ENCODE measurements around the gene TOM1. TPM values are rescaled to one million over a fixed set of nuclear protein-coding genes. Genes with fewer than 3 reads are reported as not detected.

TOM1 gene
- total RNA-seq, 1 experiment from 2014 or later, result 8.3 TPM

DNA sequence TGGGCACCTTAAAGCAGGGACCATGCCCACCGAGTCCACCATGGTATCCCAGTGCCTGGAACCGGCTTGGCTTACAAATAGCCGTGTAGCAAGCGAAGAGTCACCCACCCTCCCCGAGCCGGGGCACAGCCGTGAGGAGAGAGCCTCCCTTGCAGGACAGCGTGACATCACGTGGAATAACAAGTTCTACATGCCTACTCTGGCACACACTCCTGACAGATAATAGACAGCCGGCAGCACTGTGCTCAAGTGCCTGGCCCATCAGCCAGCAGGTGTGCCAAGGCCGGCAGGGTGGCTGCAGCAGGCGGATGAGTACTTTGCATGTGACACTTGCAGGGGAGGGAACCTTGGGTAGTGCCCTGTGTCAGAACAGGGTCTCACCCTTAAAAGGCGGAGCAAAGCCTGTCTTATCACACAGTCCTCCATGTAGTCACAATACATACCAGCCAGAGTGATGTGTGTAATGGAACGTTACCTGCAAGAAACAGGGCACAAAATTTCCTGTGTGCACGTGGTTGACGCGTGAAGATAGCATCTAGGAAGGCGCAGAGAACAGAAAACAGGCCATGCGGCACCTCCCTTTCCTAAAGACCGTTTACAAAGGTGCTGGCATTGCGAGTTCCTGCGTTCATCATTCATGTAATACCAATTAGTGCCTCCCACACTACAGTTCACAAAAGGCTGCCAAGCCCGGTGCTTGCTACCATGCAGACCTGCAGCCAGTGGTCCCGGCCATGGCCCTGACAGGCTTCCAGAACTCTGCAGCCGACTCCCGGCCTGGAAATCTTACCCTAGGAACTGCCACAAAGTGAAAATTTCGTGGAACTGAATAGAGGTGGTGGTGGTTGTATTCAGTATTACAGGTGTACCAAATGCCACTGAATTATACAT lies 16.4 kb downstream of the TOM1 start:
- no peaks in the 10 kb centered on the region for H3K9me2 ChIP-seq (replicated peaks; ENCODE audit: insufficient read depth, low read length)
- H3K4me2 ChIP-seq (ENCODE audit: low read depth, low read length, poor library complexity, severe bottlenecking), result no peak overlapping the region
- H2AFZ ChIP-seq (ENCODE audit: low read length), result no peak overlapping the region
- DNase-seq, result no peak
- peaks cover 15% of the 10 kb centered on the region; the same call in 1 of the 2 replicates for H4K20me1 ChIP-seq (ENCODE audit: insufficient read depth, low read depth, low read length)
- H3K9me3 ChIP-seq (ENCODE audit: low read length), result no peaks in the 10 kb centered on the region
- no peak overlapping the region for H3K9ac ChIP-seq (ENCODE audit: low read length)
- H3K4me1 ChIP-seq (ENCODE audit: low read length), result peaks cover 4% of the 10 kb centered on the region; the same call in 1 of the 2 replicates
- no peaks in the 10 kb centered on the region for H3K36me3 ChIP-seq (ENCODE audit: insufficient read depth, low read length)
- H3K27me3 ChIP-seq (ENCODE audit: low read length), result no peaks in the 10 kb centered on the region
- H3K79me2 ChIP-seq (ENCODE audit: low read length), result no peaks in the 10 kb centered on the region
- no peak overlapping the region for H3K27ac ChIP-seq (ENCODE audit: low read length)
- H3K4me3 ChIP-seq (ENCODE audit: low read length), result no peak overlapping the region

DNA sequence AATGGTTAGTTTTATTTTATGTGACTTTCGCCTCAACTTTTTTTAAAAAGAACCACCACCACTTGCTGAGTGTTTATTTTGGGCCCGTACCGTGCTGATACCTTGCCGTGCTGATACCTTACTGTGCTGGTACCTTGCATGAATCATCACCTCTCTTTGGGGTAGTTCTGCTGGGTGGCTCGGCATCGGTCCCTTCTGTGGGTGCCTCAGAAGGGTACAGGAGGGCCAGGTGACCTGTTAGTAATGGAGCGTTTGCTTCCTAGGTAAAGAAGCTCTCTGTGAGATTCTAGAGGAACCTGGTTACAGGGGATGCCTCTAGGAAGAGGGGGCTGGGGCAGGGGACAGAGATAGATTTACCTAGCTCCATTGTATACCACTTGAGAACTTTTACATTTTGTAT lies 17.1 kb downstream of the TOM1 start:
- no peaks in the 10 kb centered on the region for H3K36me3 ChIP-seq (ENCODE audit: insufficient read depth, low read length)
- no peak overlapping the region for H3K4me2 ChIP-seq (ENCODE audit: low read depth, low read length, poor library complexity, severe bottlenecking)
- H3K79me2 ChIP-seq (ENCODE audit: low read length), result no peaks in the 10 kb centered on the region
- H3K27ac ChIP-seq (ENCODE audit: low read length), result no peak overlapping the region
- no peak overlapping the region for H3K4me3 ChIP-seq (ENCODE audit: low read length)
- no peak overlapping the region for H2AFZ ChIP-seq (ENCODE audit: low read length)
- H3K9ac ChIP-seq (ENCODE audit: low read length), result no peak overlapping the region
- H3K9me3 ChIP-seq (ENCODE audit: low read length), result no peaks in the 10 kb centered on the region
- H3K4me1 ChIP-seq (ENCODE audit: low read length), result peaks cover 4% of the 10 kb centered on the region; the same call in 1 of the 2 replicates
- no peaks in the 10 kb centered on the region for H3K27me3 ChIP-seq (ENCODE audit: low read length)
- DNase-seq, result no peak
- peaks cover 9% of the 10 kb centered on the region; the same call in 1 of the 2 replicates for H4K20me1 ChIP-seq (ENCODE audit: insufficient read depth, low read depth, low read length)
- no peaks in the 10 kb centered on the region for H3K9me2 ChIP-seq (replicated peaks; ENCODE audit: insufficient read depth, low read length)

DNA sequence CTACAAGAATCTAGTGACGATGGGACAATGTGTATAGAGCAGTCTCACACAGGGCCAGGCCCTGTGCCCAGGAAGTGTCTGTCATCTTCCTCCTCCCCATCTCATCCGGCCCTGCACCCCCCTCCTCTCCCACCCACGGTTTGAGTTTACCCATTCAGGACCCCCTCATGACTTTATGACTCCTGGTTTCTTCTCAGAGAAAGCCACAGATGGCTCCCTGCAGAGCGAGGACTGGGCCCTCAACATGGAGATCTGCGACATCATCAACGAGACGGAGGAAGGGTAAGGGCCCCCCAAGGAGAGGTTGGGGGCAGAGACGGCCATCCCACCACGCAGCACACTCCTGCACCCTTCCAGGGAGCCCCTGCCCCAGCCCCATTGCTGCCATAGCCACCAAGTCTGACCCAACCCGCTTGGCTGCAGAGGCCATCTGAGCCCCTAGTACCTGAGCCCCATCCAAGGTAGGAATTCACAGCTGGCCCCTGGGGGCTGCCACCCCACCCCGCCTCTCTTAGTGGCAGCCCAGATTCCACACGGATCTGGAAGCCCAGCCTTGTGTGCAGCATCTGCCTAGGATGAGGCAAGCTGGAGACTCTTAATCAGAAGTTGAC lies 18.1 kb downstream of the TOM1 start:
- Histone ChIP-seq H3K9ac (ENCODE audit: low read length) (no peak overlapping the region), H3K4me2 (ENCODE audit: low read depth, low read length, poor library complexity, severe bottlenecking) (no peak overlapping the region), H4K20me1 (ENCODE audit: insufficient read depth, low read depth, low read length) (peaks cover 5% of the 10 kb centered on the region; the same call in 1 of the 2 replicates), H3K9me3 (ENCODE audit: low read length) (no peaks in the 10 kb centered on the region), H3K79me2 (ENCODE audit: low read length) (no peaks in the 10 kb centered on the region), H3K36me3 (ENCODE audit: insufficient read depth, low read length) (no peaks in the 10 kb centered on the region), H2AFZ (ENCODE audit: low read length) (no peak overlapping the region), H3K27ac (ENCODE audit: low read length) (no peak overlapping the region), H3K27me3 (ENCODE audit: low read length) (no peaks in the 10 kb centered on the region), H3K4me3 (ENCODE audit: low read length) (no peak overlapping the region), H3K4me1 (ENCODE audit: low read length) (peaks cover 4% of the 10 kb centered on the region; the same call in 1 of the 2 replicates), H3K9me2 (replicated peaks; ENCODE audit: insufficient read depth, low read length) (no peaks in the 10 kb centered on the region)
- no peak for DNase-seq

DNA sequence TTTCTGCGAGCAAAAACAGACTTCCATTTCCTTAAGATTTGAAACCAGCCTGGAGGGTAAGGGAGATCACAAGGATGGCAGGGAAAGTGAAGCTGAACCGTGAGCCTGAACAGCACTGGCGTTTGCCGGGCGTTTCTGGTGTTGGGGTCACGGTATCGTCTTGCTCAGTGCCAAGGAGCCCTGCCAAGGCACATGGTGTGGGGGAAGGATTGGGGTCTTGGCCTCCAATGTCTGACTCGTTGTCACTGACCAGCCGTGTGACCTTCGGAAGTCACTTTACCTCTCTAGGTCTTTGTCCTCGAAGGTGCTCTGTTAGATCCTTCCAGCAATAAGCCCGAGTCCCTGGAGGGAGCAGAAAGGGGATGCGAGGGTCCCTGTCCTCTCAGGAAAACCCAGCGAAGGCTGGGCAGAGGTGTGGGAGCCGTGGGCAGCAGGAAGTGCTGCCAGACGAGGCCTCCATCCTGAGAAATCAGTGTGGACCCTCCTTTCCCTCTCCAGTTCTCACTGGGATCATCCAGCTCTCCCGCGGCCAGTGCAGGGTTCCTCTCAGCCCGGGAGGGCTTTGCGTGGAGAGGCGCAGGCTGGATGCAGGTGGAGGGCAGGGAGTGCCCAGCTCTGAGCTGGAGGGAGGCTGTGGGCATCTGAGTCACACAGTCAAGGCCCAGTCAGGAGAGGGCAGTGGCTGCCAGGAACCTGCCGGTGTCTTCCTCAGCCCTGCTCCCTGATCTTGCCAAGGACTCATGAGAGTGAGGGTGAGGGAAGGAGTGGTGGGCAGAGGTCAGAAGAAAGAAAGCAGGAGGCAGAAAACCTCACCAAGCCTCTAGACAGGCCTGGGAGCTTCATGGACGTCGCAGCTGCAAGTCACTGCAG lies 18.9 kb downstream of the TOM1 start:
- no peaks in the 10 kb centered on the region for H3K27me3 ChIP-seq (ENCODE audit: low read length)
- no peak overlapping the region for H2AFZ ChIP-seq (ENCODE audit: low read length)
- H3K36me3 ChIP-seq (ENCODE audit: insufficient read depth, low read length), result no peaks in the 10 kb centered on the region
- H3K9me3 ChIP-seq (ENCODE audit: low read length), result no peaks in the 10 kb centered on the region
- H3K9ac ChIP-seq (ENCODE audit: low read length), result no peak overlapping the region
- DNase-seq, result no peak
- H3K4me3 ChIP-seq (ENCODE audit: low read length), result no peak overlapping the region
- H3K79me2 ChIP-seq (ENCODE audit: low read length), result no peaks in the 10 kb centered on the region
- H3K27ac ChIP-seq (ENCODE audit: low read length), result no peak overlapping the region
- H3K4me2 ChIP-seq (ENCODE audit: low read depth, low read length, poor library complexity, severe bottlenecking), result no peak overlapping the region
- H3K9me2 ChIP-seq (replicated peaks; ENCODE audit: insufficient read depth, low read length), result no peaks in the 10 kb centered on the region
- 0 out of 2 replicates have a peak, but pooled peaks cover 5% of the 10 kb centered on the region for H4K20me1 ChIP-seq (ENCODE audit: insufficient read depth, low read depth, low read length)
- H3K4me1 ChIP-seq (ENCODE audit: low read length), result peaks cover 4% of the 10 kb centered on the region; the same call in 1 of the 2 replicates

DNA sequence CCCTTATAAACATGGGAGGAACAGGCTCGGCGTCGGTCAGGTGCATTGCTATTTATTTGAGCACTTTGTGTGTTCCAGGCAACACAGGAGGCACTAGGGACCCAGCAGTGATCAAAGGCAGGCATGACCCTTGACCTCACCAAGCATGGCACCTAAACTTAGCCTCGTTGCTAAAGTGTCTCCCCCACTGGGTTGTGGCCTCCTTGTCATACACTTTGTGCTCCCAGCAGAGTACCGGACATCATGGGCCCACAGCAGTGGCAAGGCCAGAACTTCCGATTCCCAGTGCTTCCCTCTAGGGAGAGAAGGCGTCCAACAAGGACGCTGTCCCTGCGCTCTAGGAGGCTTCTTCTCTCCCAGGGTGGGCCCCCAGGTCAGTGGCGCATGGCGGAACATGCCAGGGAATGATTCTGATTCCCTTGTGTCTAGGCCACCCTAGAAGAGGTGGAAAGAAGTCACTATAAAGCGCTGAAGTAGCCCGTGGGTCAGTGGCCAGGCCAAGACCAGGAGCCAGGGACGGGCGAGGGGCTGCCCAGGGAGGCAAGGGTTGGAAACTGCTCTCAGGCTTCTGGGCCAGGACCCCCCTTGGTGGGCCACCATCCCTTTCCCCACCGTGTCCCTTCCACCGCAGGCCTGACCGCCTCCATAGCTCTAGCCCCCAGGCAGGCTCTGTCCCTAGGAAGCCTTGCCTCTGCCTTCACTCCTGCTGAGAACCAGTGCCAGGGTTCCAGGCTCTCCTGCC lies 19.7 kb downstream of the TOM1 start:
- Histone ChIP-seq H3K27me3 (ENCODE audit: low read length) (no peaks in the 10 kb centered on the region), H3K9me2 (replicated peaks; ENCODE audit: insufficient read depth, low read length) (no peaks in the 10 kb centered on the region), H3K36me3 (ENCODE audit: insufficient read depth, low read length) (no peaks in the 10 kb centered on the region), H2AFZ (ENCODE audit: low read length) (no peak overlapping the region), H3K4me3 (ENCODE audit: low read length) (no peak overlapping the region), H3K9me3 (ENCODE audit: low read length) (no peaks in the 10 kb centered on the region), H3K79me2 (ENCODE audit: low read length) (no peaks in the 10 kb centered on the region), H3K27ac (ENCODE audit: low read length) (no peak overlapping the region), H3K9ac (ENCODE audit: low read length) (no peak overlapping the region), H3K4me1 (ENCODE audit: low read length) (peaks cover 4% of the 10 kb centered on the region; the same call in 1 of the 2 replicates), H3K4me2 (ENCODE audit: low read depth, low read length, poor library complexity, severe bottlenecking) (no peak overlapping the region), H4K20me1 (ENCODE audit: insufficient read depth, low read depth, low read length) (0 out of 2 replicates have a peak, but pooled peaks cover 5% of the 10 kb centered on the region)
- no peak for DNase-seq

DNA sequence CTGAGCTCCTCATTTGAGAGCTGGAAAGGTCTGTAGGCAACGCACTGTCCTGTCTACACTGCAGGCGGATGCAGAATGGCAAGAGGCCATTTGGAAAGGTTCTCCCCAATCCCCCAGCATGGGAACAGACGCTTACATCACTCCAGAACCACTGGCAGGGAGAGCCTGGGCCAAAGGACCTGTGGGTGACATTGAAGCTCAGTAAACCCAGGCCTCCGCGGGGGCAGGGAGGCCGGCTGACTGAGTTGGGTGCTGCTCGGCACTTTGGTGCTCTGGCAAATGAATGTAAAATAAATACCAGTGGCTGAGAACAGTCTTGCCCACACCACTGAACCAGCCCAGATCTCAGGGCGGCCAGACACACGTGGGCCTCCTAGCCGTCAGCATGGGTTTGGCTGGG lies 22.4 kb downstream of the TOM1 start:
- H3K27ac ChIP-seq (ENCODE audit: low read length), result no peak overlapping the region
- H3K27me3 ChIP-seq (ENCODE audit: low read length), result no peaks in the 10 kb centered on the region
- no peaks in the 10 kb centered on the region for H3K9me2 ChIP-seq (replicated peaks; ENCODE audit: insufficient read depth, low read length)
- no peak overlapping the region for H2AFZ ChIP-seq (ENCODE audit: low read length)
- no peak overlapping the region for H3K4me2 ChIP-seq (ENCODE audit: low read depth, low read length, poor library complexity, severe bottlenecking)
- H3K4me1 ChIP-seq (ENCODE audit: low read length), result no peaks in the 10 kb centered on the region; the same call in 1 of the 2 replicates
- H3K79me2 ChIP-seq (ENCODE audit: low read length), result no peaks in the 10 kb centered on the region
- H3K9me3 ChIP-seq (ENCODE audit: low read length), result no peaks in the 10 kb centered on the region
- H3K9ac ChIP-seq (ENCODE audit: low read length), result no peak overlapping the region
- H3K4me3 ChIP-seq (ENCODE audit: low read length), result no peak overlapping the region
- no peak for DNase-seq
- no peaks in the 10 kb centered on the region for H4K20me1 ChIP-seq (ENCODE audit: insufficient read depth, low read depth, low read length)
- no peaks in the 10 kb centered on the region for H3K36me3 ChIP-seq (ENCODE audit: insufficient read depth, low read length)

DNA sequence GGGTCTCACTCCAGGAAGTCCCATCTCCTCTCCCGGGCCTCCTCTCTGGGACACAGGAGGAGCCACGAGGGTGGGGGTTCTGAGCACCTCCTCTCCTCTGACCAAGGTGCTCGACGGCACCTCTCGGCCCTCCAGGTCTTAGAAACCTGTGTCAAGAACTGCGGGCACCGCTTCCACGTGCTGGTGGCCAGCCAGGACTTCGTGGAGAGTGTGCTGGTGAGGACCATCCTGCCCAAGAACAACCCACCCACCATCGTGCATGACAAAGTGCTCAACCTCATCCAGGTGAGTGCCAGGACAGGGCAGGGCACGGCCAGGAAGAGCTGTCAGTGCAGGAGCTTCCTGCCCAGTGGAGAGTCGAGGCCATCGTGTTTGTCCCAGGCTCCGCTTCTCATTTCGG lies 23.2 kb downstream of the TOM1 start:
- no peaks in the 10 kb centered on the region for H3K9me3 ChIP-seq (ENCODE audit: low read length)
- H3K27me3 ChIP-seq (ENCODE audit: low read length), result no peaks in the 10 kb centered on the region
- no peak overlapping the region for H3K4me3 ChIP-seq (ENCODE audit: low read length)
- no peaks in the 10 kb centered on the region for H3K9me2 ChIP-seq (replicated peaks; ENCODE audit: insufficient read depth, low read length)
- no peaks in the 10 kb centered on the region for H4K20me1 ChIP-seq (ENCODE audit: insufficient read depth, low read depth, low read length)
- no peaks in the 10 kb centered on the region for H3K36me3 ChIP-seq (ENCODE audit: insufficient read depth, low read length)
- H3K4me1 ChIP-seq (ENCODE audit: low read length), result no peaks in the 10 kb centered on the region; the same call in 1 of the 2 replicates
- no peak overlapping the region for H2AFZ ChIP-seq (ENCODE audit: low read length)
- no peak for DNase-seq
- no peaks in the 10 kb centered on the region for H3K79me2 ChIP-seq (ENCODE audit: low read length)
- no peak overlapping the region for H3K27ac ChIP-seq (ENCODE audit: low read length)
- no peak overlapping the region for H3K4me2 ChIP-seq (ENCODE audit: low read depth, low read length, poor library complexity, severe bottlenecking)
- no peak overlapping the region for H3K9ac ChIP-seq (ENCODE audit: low read length)

All from Karpas-422 (cell line).